ENCODE results near the gene IL1R1. TPM values are rescaled to one million over a fixed set of nuclear protein-coding genes. Genes with fewer than 3 reads are reported as not detected.

Gene IL1R1
- total and polyA plus RNA-seq, 2 donors (not counting 1 experiment from before 2014, with no cell fraction given): 110 to 232 TPM

- Histone ChIP-seq H3K36me3 (ENCODE audit: control insufficient read depth, insufficient read depth, low read length) (peaks cover 6% of the 10 kb centered on the region), H3K4me1 (ENCODE audit: control insufficient read depth, extremely low read depth, insufficient read depth, low read length) (no peaks in the 10 kb centered on the region), H3K4me2 (ENCODE audit: extremely low read depth, insufficient read depth, low read length) (no peak overlapping the region), H4K20me1 (ENCODE audit: control insufficient read depth, extremely low read depth, insufficient read depth, low read length) (no peaks in the 10 kb centered on the region), H3K79me2 (ENCODE audit: control insufficient read depth, insufficient read depth, low read length) (no peaks in the 10 kb centered on the region), H3K9me3 (ENCODE audit: control insufficient read depth, insufficient read depth, low read depth, low read length) (no peaks in the 10 kb centered on the region), H3K27me3 (ENCODE audit: control insufficient read depth, insufficient read depth, low read length) (no peaks in the 10 kb centered on the region), H3K27ac (ENCODE audit: insufficient read depth, low read length) (no peak overlapping the region), H3K9ac (ENCODE audit: insufficient read depth, low read length) (no peak overlapping the region), H2AFZ (ENCODE audit: low read length) (no peak overlapping the region), H3K4me3 (replicated peaks in 1 of 4; ENCODE audit: control extremely low read depth in 1 of 4, insufficient read depth in 1 of 4, low read depth in 3 of 4, low read length in 4 of 4) (no peak overlapping the region)
- no peak for TF ChIP-seq EZH2 (IDR thresholded peaks at IDR 0.05; ENCODE audit: low read length, missing control alignments)
- TF ChIP-seq, protein P1, sequence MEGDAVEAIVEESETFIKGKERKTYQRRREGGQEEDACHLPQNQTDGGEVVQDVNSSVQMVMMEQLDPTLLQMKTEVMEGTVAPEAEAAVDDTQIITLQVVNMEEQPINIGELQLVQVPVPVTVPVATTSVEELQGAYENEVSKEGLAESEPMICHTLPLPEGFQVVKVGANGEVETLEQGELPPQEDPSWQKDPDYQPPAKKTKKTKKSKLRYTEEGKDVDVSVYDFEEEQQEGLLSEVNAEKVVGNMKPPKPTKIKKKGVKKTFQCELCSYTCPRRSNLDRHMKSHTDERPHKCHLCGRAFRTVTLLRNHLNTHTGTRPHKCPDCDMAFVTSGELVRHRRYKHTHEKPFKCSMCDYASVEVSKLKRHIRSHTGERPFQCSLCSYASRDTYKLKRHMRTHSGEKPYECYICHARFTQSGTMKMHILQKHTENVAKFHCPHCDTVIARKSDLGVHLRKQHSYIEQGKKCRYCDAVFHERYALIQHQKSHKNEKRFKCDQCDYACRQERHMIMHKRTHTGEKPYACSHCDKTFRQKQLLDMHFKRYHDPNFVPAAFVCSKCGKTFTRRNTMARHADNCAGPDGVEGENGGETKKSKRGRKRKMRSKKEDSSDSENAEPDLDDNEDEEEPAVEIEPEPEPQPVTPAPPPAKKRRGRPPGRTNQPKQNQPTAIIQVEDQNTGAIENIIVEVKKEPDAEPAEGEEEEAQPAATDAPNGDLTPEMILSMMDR (conservative IDR thresholded peaks at IDR 0.05 in 1 of 2, IDR thresholded peaks at IDR 0.05 in 1 of 2; ENCODE audit: low read depth in 1 of 2, low read length in 2 of 2): no peak
- DNase-seq (ENCODE audit: low read depth in 2 of 2): peak in 1 of 2 donors; percentile 63
These were observed 39.5 kb downstream of the IL1R1 start for GRCh38 chr2:102181919-102182635.

DNA sequence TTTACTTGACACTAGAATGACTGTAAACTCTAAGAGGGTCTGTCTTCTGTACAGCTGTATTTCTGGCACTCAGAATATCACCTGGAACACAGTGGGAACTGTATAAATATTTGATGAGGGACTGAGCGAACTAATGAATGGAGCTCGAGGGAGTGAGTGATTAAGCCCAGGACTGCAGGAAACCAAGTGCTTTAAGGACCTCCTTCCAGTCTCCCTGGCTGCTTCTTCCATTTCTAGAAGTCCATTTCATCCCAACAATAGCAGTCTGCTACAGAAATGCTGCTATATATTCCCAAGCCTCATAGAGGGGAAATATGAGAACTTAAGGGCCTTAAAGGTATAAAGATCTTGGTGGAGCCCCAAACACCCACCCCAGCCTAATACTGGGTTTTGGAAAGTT is 41.5 kb downstream of the IL1R1 start:
- Histone ChIP-seq H3K79me2 (ENCODE audit: control insufficient read depth, insufficient read depth, low read length) (no peaks in the 10 kb centered on the region), H3K27ac (ENCODE audit: insufficient read depth, low read length) (no peak overlapping the region), H3K4me1 (ENCODE audit: control insufficient read depth, extremely low read depth, insufficient read depth, low read length) (no peaks in the 10 kb centered on the region), H2AFZ (ENCODE audit: low read length) (no peak overlapping the region), H3K9ac (ENCODE audit: insufficient read depth, low read length) (no peak overlapping the region), H3K9me3 (ENCODE audit: control insufficient read depth, insufficient read depth, low read depth, low read length) (no peaks in the 10 kb centered on the region), H3K27me3 (ENCODE audit: control insufficient read depth, insufficient read depth, low read length) (no peaks in the 10 kb centered on the region), H4K20me1 (ENCODE audit: control insufficient read depth, extremely low read depth, insufficient read depth, low read length) (no peaks in the 10 kb centered on the region), H3K36me3 (ENCODE audit: control insufficient read depth, insufficient read depth, low read length) (no peaks in the 10 kb centered on the region), H3K4me3 (replicated peaks in 1 of 4; ENCODE audit: control extremely low read depth in 1 of 4, insufficient read depth in 1 of 4, low read depth in 3 of 4, low read length in 4 of 4) (no peak overlapping the region), H3K4me2 (ENCODE audit: extremely low read depth, insufficient read depth, low read length) (no peak overlapping the region)
- no peak for DNase-seq (ENCODE audit: low read depth in 2 of 2)
- no peak for TF ChIP-seq EZH2 (IDR thresholded peaks at IDR 0.05; ENCODE audit: low read length, missing control alignments)
- TF ChIP-seq, protein P1 (conservative IDR thresholded peaks at IDR 0.05 in 1 of 2, IDR thresholded peaks at IDR 0.05 in 1 of 2; ENCODE audit: low read depth in 1 of 2, low read length in 2 of 2): no peak

DNA sequence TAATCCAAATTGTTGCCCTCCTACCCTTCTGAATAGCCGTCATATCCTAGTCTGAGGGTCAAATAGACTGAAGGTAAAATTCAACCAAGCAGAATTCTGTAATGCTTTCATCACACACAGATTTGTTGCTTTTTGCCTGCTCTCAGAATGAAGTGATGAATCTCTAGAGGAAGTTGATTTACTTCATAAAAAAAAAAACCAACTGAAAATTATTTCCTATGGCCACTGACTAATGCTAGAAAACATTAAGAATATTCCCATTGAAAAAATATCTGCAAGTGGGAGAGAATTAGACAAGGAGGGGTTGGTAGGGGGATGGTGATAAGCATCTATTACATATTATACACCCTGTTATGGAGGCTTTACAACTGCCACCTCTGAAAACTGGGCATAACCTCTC is 42.0 kb downstream of the IL1R1 start:
- no peaks in the 10 kb centered on the region for H3K79me2 ChIP-seq (ENCODE audit: control insufficient read depth, insufficient read depth, low read length)
- no peaks in the 10 kb centered on the region for H3K27me3 ChIP-seq (ENCODE audit: control insufficient read depth, insufficient read depth, low read length)
- H3K9ac ChIP-seq (ENCODE audit: insufficient read depth, low read length): no peak overlapping the region
- no peaks in the 10 kb centered on the region for H3K36me3 ChIP-seq (ENCODE audit: control insufficient read depth, insufficient read depth, low read length)
- H3K4me3 ChIP-seq (replicated peaks in 1 of 4; ENCODE audit: control extremely low read depth in 1 of 4, insufficient read depth in 1 of 4, low read depth in 3 of 4, low read length in 4 of 4): no peak overlapping the region
- no peak overlapping the region for H3K4me2 ChIP-seq (ENCODE audit: extremely low read depth, insufficient read depth, low read length)
- no peaks in the 10 kb centered on the region for H3K9me3 ChIP-seq (ENCODE audit: control insufficient read depth, insufficient read depth, low read depth, low read length)
- no peak for DNase-seq (ENCODE audit: low read depth in 2 of 2)
- H4K20me1 ChIP-seq (ENCODE audit: control insufficient read depth, extremely low read depth, insufficient read depth, low read length): no peaks in the 10 kb centered on the region
- no peak overlapping the region for H2AFZ ChIP-seq (ENCODE audit: low read length)
- no peak overlapping the region for H3K27ac ChIP-seq (ENCODE audit: insufficient read depth, low read length)
- H3K4me1 ChIP-seq (ENCODE audit: control insufficient read depth, extremely low read depth, insufficient read depth, low read length): no peaks in the 10 kb centered on the region
- TF ChIP-seq EZH2 (IDR thresholded peaks at IDR 0.05; ENCODE audit: low read length, missing control alignments): no peak
- TF ChIP-seq, protein P1 (conservative IDR thresholded peaks at IDR 0.05 in 1 of 2, IDR thresholded peaks at IDR 0.05 in 1 of 2; ENCODE audit: low read depth in 1 of 2, low read length in 2 of 2): no peak

Data from fibroblast of lung (primary cell).